BJ (cell line): ENCODE data around the gene RGL3. TPM values are rescaled to one million over a fixed set of nuclear protein-coding genes. Genes with fewer than 3 reads are reported as not detected.

Experiments
- CTCF ChIA-PET: fragments of 350-600 bp; formaldehyde crosslinking; extraction: SDS; loops from one replicate; lab custom pipeline; 2021; ENCODE audit warnings: antibody characterized with exemption, inconsistent platforms; lab: Yijun Ruan, JAX
- POLR2A ChIA-PET: fragments of 300-600 bp; sonication (Branson Sonifier 250); formaldehyde crosslinking; extraction: SDS; loops from one replicate; lab custom pipeline; 2021; ENCODE audit warnings: antibody characterized with exemption; lab: Charles Lee
- DNase-seq: peaks from one replicate; pipeline ENCODE4 v3.0.0-alpha.2; 2011; ENCODE audit warnings: low read depth
- H3K27me3 ChIP-seq: 2 replicates; pipeline ENCODE4 v1.6.0; 2011; ENCODE audit warnings: low read length; ENCODE audit not compliant: control insufficient read depth, insufficient read depth
- H3K36me3 ChIP-seq: 2 replicates; pipeline ENCODE4 v1.5.1; 2011; ENCODE audit warnings: low read length; ENCODE audit not compliant: control insufficient read depth, insufficient read depth
- H3K4me3 ChIP-seq: 2 replicates; pipeline ENCODE4 v1.5.1; 2011; ENCODE audit warnings: low read depth, mild to moderate bottlenecking, control low read depth, low read length
- polyA plus RNA-seq: library from polyadenylated mRNA; depleted of rRNA; stranded (reverse); fragments of >200 nt; gene quantifications from 2 replicates; pipeline ENCODE4 v1.2.3, GENCODE V29; 2011
- TF ChIP-seq, protein P1 (sequence below): IDR thresholded peaks from 2 replicates; pipeline ENCODE4 v1.5.1; 2011; ENCODE audit warnings: low read depth, mild to moderate bottlenecking, control low read depth, inconsistent platforms, low read length, moderate library complexity; ENCODE audit not compliant: insufficient read depth

The RGL3 gene
- polyA plus RNA-seq, 1 experiment: 2.3 TPM

- ChIA-PET CTCF (no interaction called here), POLR2A (no interaction called here)
- TF ChIP-seq, protein P1, sequence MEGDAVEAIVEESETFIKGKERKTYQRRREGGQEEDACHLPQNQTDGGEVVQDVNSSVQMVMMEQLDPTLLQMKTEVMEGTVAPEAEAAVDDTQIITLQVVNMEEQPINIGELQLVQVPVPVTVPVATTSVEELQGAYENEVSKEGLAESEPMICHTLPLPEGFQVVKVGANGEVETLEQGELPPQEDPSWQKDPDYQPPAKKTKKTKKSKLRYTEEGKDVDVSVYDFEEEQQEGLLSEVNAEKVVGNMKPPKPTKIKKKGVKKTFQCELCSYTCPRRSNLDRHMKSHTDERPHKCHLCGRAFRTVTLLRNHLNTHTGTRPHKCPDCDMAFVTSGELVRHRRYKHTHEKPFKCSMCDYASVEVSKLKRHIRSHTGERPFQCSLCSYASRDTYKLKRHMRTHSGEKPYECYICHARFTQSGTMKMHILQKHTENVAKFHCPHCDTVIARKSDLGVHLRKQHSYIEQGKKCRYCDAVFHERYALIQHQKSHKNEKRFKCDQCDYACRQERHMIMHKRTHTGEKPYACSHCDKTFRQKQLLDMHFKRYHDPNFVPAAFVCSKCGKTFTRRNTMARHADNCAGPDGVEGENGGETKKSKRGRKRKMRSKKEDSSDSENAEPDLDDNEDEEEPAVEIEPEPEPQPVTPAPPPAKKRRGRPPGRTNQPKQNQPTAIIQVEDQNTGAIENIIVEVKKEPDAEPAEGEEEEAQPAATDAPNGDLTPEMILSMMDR: no peak
- Histone ChIP-seq H3K27me3 (no peaks in the 10 kb centered on the region), H3K4me3 (no peak overlapping the region), H3K36me3 (peaks cover 27% of the 10 kb centered on the region)
- no peak for DNase-seq
These were observed 54.7 kb downstream of the RGL3 start for GRCh38 chr19:11364296-11364904.

- H3K4me3 ChIP-seq: no peak overlapping the region
- TF ChIP-seq, protein P1: no peak
- DNase-seq: no peak
- peaks cover 28% of the 10 kb centered on the region for H3K36me3 ChIP-seq
- POLR2A ChIA-PET: no interaction called here
- no peaks in the 10 kb centered on the region for H3K27me3 ChIP-seq
- CTCF ChIA-PET: no interaction called here
These were observed 55.2 kb downstream of the RGL3 start for GRCh38 chr19:11363881-11364280.

DNA sequence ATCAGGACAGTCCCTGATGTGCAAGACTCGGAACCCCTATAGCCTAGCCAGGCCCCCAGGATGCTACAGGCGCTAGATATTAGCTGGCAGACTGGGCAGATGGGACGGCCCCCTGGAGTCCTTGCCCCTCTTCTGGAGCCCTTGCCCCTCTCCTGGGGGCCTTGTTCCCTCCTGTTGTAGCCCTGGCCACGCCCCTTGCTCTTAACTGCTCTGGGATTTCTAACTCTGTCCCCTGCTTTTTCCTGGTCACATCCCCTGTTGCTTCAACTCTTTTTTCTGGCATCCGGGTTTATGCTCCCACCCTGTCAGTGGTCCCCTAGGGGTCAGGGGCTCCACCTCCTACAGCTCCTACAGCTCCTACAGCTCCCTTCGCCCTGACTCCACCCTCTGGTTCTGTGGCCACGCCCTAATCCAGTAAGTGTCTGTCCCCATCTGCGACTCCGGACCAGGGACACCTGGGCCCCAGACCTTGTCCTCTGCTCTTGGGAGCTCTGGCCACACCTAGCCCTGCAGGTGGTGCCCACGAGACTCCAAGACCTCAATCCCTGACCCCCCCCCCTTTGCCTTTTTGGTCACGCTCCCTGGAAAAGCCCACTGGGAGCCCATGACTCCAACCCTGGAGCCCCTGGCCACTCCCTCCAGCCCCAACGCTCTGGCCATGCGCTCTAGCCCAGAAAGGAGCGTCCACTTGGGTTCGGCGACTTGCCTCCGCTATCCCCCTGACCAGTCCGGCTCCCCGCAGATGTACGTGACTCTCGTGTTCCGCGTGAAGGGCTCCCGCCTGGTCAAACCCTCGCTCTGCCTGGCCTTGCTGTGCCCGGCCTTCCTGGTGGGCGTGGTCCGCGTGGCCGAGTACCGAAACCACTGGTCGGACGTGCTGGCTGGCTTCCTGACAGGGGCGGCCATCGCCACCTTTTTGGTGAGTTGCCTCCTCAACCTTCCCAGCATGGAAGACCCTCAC is 57.1 kb downstream of the RGL3 start:
- Histone ChIP-seq H3K27me3 (no peaks in the 10 kb centered on the region), H3K4me3 (no peak overlapping the region), H3K36me3 (peaks cover 28% of the 10 kb centered on the region)
- TF ChIP-seq, protein P1: no peak
- ChIA-PET POLR2A (no interaction called here), CTCF (interaction anchor here (0.6 to 0.9 kb wide), 2 partner anchors 13 to 21 kb away, joined by 3 read pairs; no protein-coding TSS in a partner anchor)
- no peak for DNase-seq

GRCh38 chr19:11361037-11361770 is 57.9 kb downstream of the RGL3 start:
- H3K4me3 ChIP-seq: no peak overlapping the region
- ChIA-PET POLR2A (no interaction called here), CTCF (interaction anchor here (0.6 kb wide), 1 partner anchor 13 kb away, joined by 3 read pairs; no protein-coding TSS in a partner anchor)
- DNase-seq: no peak
- no peaks in the 10 kb centered on the region for H3K27me3 ChIP-seq
- TF ChIP-seq, protein P1: no peak
- peaks cover 28% of the 10 kb centered on the region for H3K36me3 ChIP-seq
